Measurements from ENCODE around the gene ASIC2.

Gene ASIC2

GRCh38 chr17:33091271-33091670, 201.8 kb downstream of the ASIC2 start:
- no peaks in the 10 kb centered on the region for H3K9me3 ChIP-seq (ENCODE audit: control insufficient read depth, insufficient read depth, low read depth, low read length)
- H3K27ac ChIP-seq (ENCODE audit: extremely low read depth, low read depth, low read length) = no peak overlapping the region
- TF ChIP-seq ZNF2 (tag by site-specific recombination; IDR thresholded peaks at IDR 0.05) = no peak
- no peak for TF ChIP-seq ZNF423 (tag by site-specific recombination; IDR thresholded peaks at IDR 0.05)
- TF ChIP-seq SP2 (tag by site-specific recombination; IDR thresholded peaks at IDR 0.05) = no peak
- TF ChIP-seq SALL2 (tag by site-specific recombination; IDR thresholded peaks at IDR 0.05; ENCODE audit: borderline replicate concordance) = no peak
- TF ChIP-seq ZNF529 (tag by site-specific recombination; IDR thresholded peaks at IDR 0.05; ENCODE audit: insufficient replicate concordance) = no peak
- TF ChIP-seq ZNF488 (tag by site-specific recombination; IDR thresholded peaks at IDR 0.05) = no peak
- TF ChIP-seq ZNF223 (tag by site-specific recombination; IDR thresholded peaks at IDR 0.05) = no peak
- TF ChIP-seq CTCF (tag by site-specific recombination; IDR thresholded peaks at IDR 0.05) = no peak
- no peak for TF ChIP-seq BCL6B (tag by site-specific recombination; IDR thresholded peaks at IDR 0.05)
- TF ChIP-seq ZNF843 (tag by site-specific recombination; IDR thresholded peaks at IDR 0.05) = no peak
- no peak for TF ChIP-seq WT1 (tag by site-specific recombination; IDR thresholded peaks at IDR 0.05)
- no peak for TF ChIP-seq SCRT2 (tag by site-specific recombination; IDR thresholded peaks at IDR 0.05)
- no peak for TF ChIP-seq ZNF175 (tag by site-specific recombination; IDR thresholded peaks at IDR 0.05)
- POLR2A ChIA-PET = no interaction called here
- H3K4me3 ChIP-seq (ENCODE audit: low read depth, low read length) = no peak overlapping the region
- CTCF ChIA-PET = interaction anchor here (0.6 kb wide), 1 partner anchor 201 kb away, joined by 3 read pairs; no protein-coding TSS in a partner anchor
- H3K4me1 ChIP-seq (ENCODE audit: control insufficient read depth, insufficient read depth, low read length) = no peaks in the 10 kb centered on the region
- H3K36me3 ChIP-seq (ENCODE audit: control insufficient read depth in 2 of 2, insufficient read depth in 1 of 2, low read length in 2 of 2) = no peaks in the 10 kb centered on the region

GRCh38 chr17:33090806-33091205, 202.3 kb downstream of the ASIC2 start:
- ChIA-PET POLR2A (no interaction called here), CTCF (interaction anchor here (0.6 kb wide), 1 partner anchor 201 kb away, joined by 3 read pairs; no protein-coding TSS in a partner anchor)
- H3K4me1 ChIP-seq (ENCODE audit: control insufficient read depth, insufficient read depth, low read length) = no peaks in the 10 kb centered on the region
- no peaks in the 10 kb centered on the region for H3K9me3 ChIP-seq (ENCODE audit: control insufficient read depth, insufficient read depth, low read depth, low read length)
- H3K4me3 ChIP-seq (ENCODE audit: low read depth, low read length) = no peak overlapping the region
- no peak overlapping the region for H3K27ac ChIP-seq (ENCODE audit: extremely low read depth, low read depth, low read length)
- H3K36me3 ChIP-seq (ENCODE audit: control insufficient read depth in 2 of 2, insufficient read depth in 1 of 2, low read length in 2 of 2) = no peaks in the 10 kb centered on the region
- TF ChIP-seq SP2 (tag by site-specific recombination; IDR thresholded peaks at IDR 0.05) = no peak
- no peak for TF ChIP-seq ZNF341 (tag by site-specific recombination; IDR thresholded peaks at IDR 0.05; ENCODE audit: low read depth)
- no peak for TF ChIP-seq ZNF140 (tag by site-specific recombination; IDR thresholded peaks at IDR 0.05)
- no peak for TF ChIP-seq ZNF544 (tag by site-specific recombination; IDR thresholded peaks at IDR 0.05)
- no peak for TF ChIP-seq ZNF214 (tag by site-specific recombination; IDR thresholded peaks at IDR 0.05; ENCODE audit: borderline replicate concordance)
- TF ChIP-seq ZNF2 (tag by site-specific recombination; IDR thresholded peaks at IDR 0.05) = no peak
- TF ChIP-seq ZNF747 (tag by site-specific recombination; IDR thresholded peaks at IDR 0.05) = no peak
- no peak for TF ChIP-seq ZFP37 (tag by site-specific recombination; IDR thresholded peaks at IDR 0.05)
- TF ChIP-seq ZNF629 (tag by site-specific recombination; IDR thresholded peaks at IDR 0.05) = no peak
- no peak for TF ChIP-seq ZNF704 (tag by site-specific recombination; IDR thresholded peaks at IDR 0.05)
- no peak for TF ChIP-seq ZBTB6 (tag by site-specific recombination; IDR thresholded peaks at IDR 0.05)
- TF ChIP-seq ZNF776 (tag by site-specific recombination; IDR thresholded peaks at IDR 0.05; ENCODE audit: borderline replicate concordance) = no peak
- no peak for TF ChIP-seq ZBTB20 (tag by site-specific recombination; IDR thresholded peaks at IDR 0.05)
- no peak for TF ChIP-seq MZF1 (tag by site-specific recombination; IDR thresholded peaks at IDR 0.05; ENCODE audit: borderline replicate concordance)
- TF ChIP-seq ZNF626 (tag by site-specific recombination; IDR thresholded peaks at IDR 0.05) = no peak
- TF ChIP-seq RBAK (tag by site-specific recombination; IDR thresholded peaks at IDR 0.05) = no peak
